H1 (cell line): ENCODE results near the gene CAMTA1. TPM values are rescaled to one million over a fixed set of nuclear protein-coding genes. Genes with fewer than 3 reads are reported as not detected.

Experiments used
- CTCF ChIA-PET: fragments of 300-600 bp; sonication (Branson Sonifier 250); formaldehyde crosslinking; loops from one replicate; lab custom pipeline; 2021; ENCODE audit not compliant: partially characterized antibody; lab: Charles Lee
- POLR2A ChIA-PET: fragments of 300-600 bp; sonication (Branson Sonifier 250); formaldehyde crosslinking; loops from one replicate; lab custom pipeline; 2021; ENCODE audit warnings: inconsistent platforms; ENCODE audit not compliant: partially characterized antibody; lab: Charles Lee
- DNase-seq, 2 experiments: peaks; one replicate each; pipeline versions ENCODE4 v3.0.0 to v3.0.0-alpha.2; 2010 to 2022; ENCODE audit warnings: low spot score in 2 of 2, low read depth in 1 of 2, mixed read lengths in 1 of 2
- FAIRE-seq: peaks from 2 replicates; lab custom pipeline; 2011; peaks lifted over from hg19 to GRCh38; lab: Jason Lieb, UNC
- H2AFZ ChIP-seq: 2 replicates; pipeline ENCODE4 v1.8.1; 2012; ENCODE audit warnings: low read length, inconsistent platforms
- H2AK5ac ChIP-seq: 2 replicates; pipeline ENCODE4 v1.6.1; 2013; ENCODE audit warnings: low read depth, low read length
- H2BK120ac ChIP-seq: replicated peaks from 2 replicates; pipeline ENCODE3; 2013; ENCODE audit warnings: low read depth, low read length, inconsistent platforms
- H2BK12ac ChIP-seq: 2 replicates; pipeline ENCODE4 v1.6.1; 2013; ENCODE audit warnings: low read depth, low read length
- H2BK15ac ChIP-seq: 2 replicates; pipeline ENCODE4 v1.6.1; 2013; ENCODE audit warnings: low read length
- H2BK20ac ChIP-seq: 2 replicates; pipeline ENCODE4 v1.6.1; 2013; ENCODE audit warnings: low read length
- H2BK5ac ChIP-seq: 2 replicates; pipeline ENCODE4 v1.6.1; 2013; ENCODE audit warnings: low read depth, low read length
- H3K14ac ChIP-seq: 2 replicates; pipeline ENCODE4 v1.6.1; 2013; ENCODE audit warnings: inconsistent platforms; ENCODE audit not compliant: insufficient read length
- H3K18ac ChIP-seq: 2 replicates; pipeline ENCODE4 v1.6.1; 2013; ENCODE audit warnings: low read length; ENCODE audit errors: extremely low read depth
- H3K23ac ChIP-seq: 2 replicates; pipeline ENCODE4 v1.6.1; 2013; ENCODE audit warnings: inconsistent platforms; ENCODE audit not compliant: insufficient read length
- H3K23me2 ChIP-seq: 2 replicates; pipeline ENCODE4 v1.6.1; 2013; ENCODE audit warnings: low read depth, low read length
- H3K27ac ChIP-seq: 2 replicates; pipeline ENCODE4 v1.6.1; 2011; ENCODE audit warnings: low read depth, low read length, inconsistent platforms
- H3K27me3 ChIP-seq, 4 experiments: replicated peaks in 1 of 4; 1 replicate in 1 of 4; 2 replicates in 3 of 4; pipeline versions ENCODE4 v1.6.1 to v1.8.1; 2011 to 2013; ENCODE audit warnings: low read length in 3 of 4, mild to moderate bottlenecking in 3 of 4, inconsistent platforms in 2 of 4, mixed read lengths in 2 of 4, moderate library complexity in 1 of 4; ENCODE audit not compliant: control insufficient read depth in 3 of 4, insufficient read depth in 3 of 4; ENCODE audit errors: extremely low read depth in 1 of 4
- H3K36me3 ChIP-seq, 4 experiments: 2 replicates each; pipeline versions ENCODE4 v1.6.1 to v1.8.1; 2011 to 2013; ENCODE audit warnings: mild to moderate bottlenecking in 4 of 4, low read length in 3 of 4, moderate library complexity in 2 of 4, control low read depth in 1 of 4, inconsistent platforms in 1 of 4; ENCODE audit not compliant: insufficient read depth in 4 of 4, control insufficient read depth in 2 of 4
- H3K4ac ChIP-seq: replicated peaks from 2 replicates; pipeline ENCODE3; 2013; ENCODE audit warnings: low read length, low read depth, mixed read lengths, inconsistent platforms; ENCODE audit not compliant: insufficient read length
- H3K4me1 ChIP-seq, 4 experiments: replicated peaks in 1 of 4; 1 replicate in 1 of 4; 2 replicates in 3 of 4; pipeline versions ENCODE4 v1.6.1 to v1.8.1; 2011 to 2013; ENCODE audit warnings: low read length in 3 of 4, inconsistent platforms in 2 of 4, mixed read lengths in 1 of 4; ENCODE audit not compliant: insufficient read depth in 4 of 4, control insufficient read depth in 3 of 4
- H3K4me2 ChIP-seq, 2 experiments: 2 replicates each; pipeline versions ENCODE4 v1.6.1 to v1.8.1; 2011 to 2013; ENCODE audit warnings: low read depth in 2 of 2, low read length in 2 of 2, control low read depth in 1 of 2, inconsistent platforms in 1 of 2, mild to moderate bottlenecking in 1 of 2; ENCODE audit not compliant: insufficient read depth in 1 of 2
- H3K4me3 ChIP-seq, 4 experiments: fragments of 200-600, 300-600 bp in 1 of 4; sonication (generic), shearing (Covaris generic), sonication (Bioruptor Twin) in 1 of 4; 2 replicates each; pipeline versions ENCODE4 v1.5.1 to v1.8.1; 2011 to 2016; ENCODE audit warnings: low read length in 4 of 4, low read depth in 3 of 4, control low read depth in 2 of 4, inconsistent platforms in 2 of 4, mild to moderate bottlenecking in 2 of 4, mixed read lengths in 1 of 4, moderate library complexity in 1 of 4; ENCODE audit not compliant: insufficient read depth in 2 of 4; ENCODE audit errors: extremely low read depth in 1 of 4
- H3K56ac ChIP-seq: replicated peaks from 2 replicates; pipeline ENCODE3; 2013; ENCODE audit warnings: low read depth, mild to moderate bottlenecking, mixed read lengths, low read length, inconsistent platforms; ENCODE audit not compliant: insufficient read length
- H3K79me1 ChIP-seq: 2 replicates; pipeline ENCODE4 v1.6.1; 2013; ENCODE audit warnings: low read depth, low read length, control low read depth
- H3K79me2 ChIP-seq, 2 experiments: 2 replicates each; pipeline versions ENCODE4 v1.6.1 to v1.8.1; 2012 to 2013; ENCODE audit warnings: low read length in 2 of 2, mild to moderate bottlenecking in 2 of 2, inconsistent platforms in 1 of 2; ENCODE audit not compliant: insufficient read depth in 2 of 2, control insufficient read depth in 1 of 2
- H3K9ac ChIP-seq, 4 experiments: replicated peaks in 1 of 4; 1 replicate in 1 of 4; 2 replicates in 3 of 4; pipeline versions ENCODE4 v1.6.1 to v1.8.1; 2011 to 2013; ENCODE audit warnings: low read depth in 3 of 4, low read length in 3 of 4, control low read depth in 2 of 4, mild to moderate bottlenecking in 2 of 4, moderate library complexity in 2 of 4, inconsistent platforms in 1 of 4; ENCODE audit errors: extremely low read depth in 1 of 4
- H3K9me3 ChIP-seq, 2 experiments: 2 replicates each; pipeline versions ENCODE4 v1.6.1 to v1.8.1; 2012 to 2013; ENCODE audit warnings: mild to moderate bottlenecking in 2 of 2, moderate library complexity in 2 of 2, control low read depth in 1 of 2, inconsistent platforms in 1 of 2, low read depth in 1 of 2, low read length in 1 of 2, mixed read lengths in 1 of 2; ENCODE audit not compliant: insufficient read depth in 2 of 2
- H4K20me1 ChIP-seq, 2 experiments: replicated peaks in 1 of 2; 2 replicates each; pipeline versions ENCODE3 to v1.8.1; 2011 to 2013; ENCODE audit warnings: inconsistent platforms in 2 of 2, low read length in 2 of 2, mild to moderate bottlenecking in 1 of 2; ENCODE audit not compliant: insufficient read depth in 2 of 2, control insufficient read depth in 1 of 2
- H4K5ac ChIP-seq: 2 replicates; pipeline ENCODE4 v1.6.1; 2013; ENCODE audit warnings: low read length, low read depth, mixed read lengths, inconsistent platforms; ENCODE audit not compliant: insufficient read length
- H4K8ac ChIP-seq: 2 replicates; pipeline ENCODE4 v1.8.0; 2013; ENCODE audit warnings: mild to moderate bottlenecking, moderate library complexity, low read length, inconsistent platforms; ENCODE audit not compliant: insufficient read depth; ENCODE audit errors: extremely low read depth
- H4K91ac ChIP-seq: replicated peaks from 2 replicates; pipeline ENCODE3; 2013; ENCODE audit warnings: low read length, mixed read lengths, inconsistent platforms; ENCODE audit not compliant: insufficient read length
- BACH1 ChIP-seq: IDR thresholded peaks from 2 replicates; pipeline ENCODE4 v1.6.1; 2012; ENCODE audit warnings: low read length, improper control_type of control experiment
- CHD2 ChIP-seq: IDR thresholded peaks from 2 replicates; pipeline ENCODE4 v1.6.1; 2012; ENCODE audit warnings: low read length, improper control_type of control experiment
- E2F6 ChIP-seq: IDR thresholded peaks from 2 replicates; pipeline ENCODE4 v1.6.1; 2012; ENCODE audit warnings: inconsistent platforms
- EZH2 ChIP-seq: fragments of 200-600 bp; sonication (generic); IDR thresholded peaks from 2 replicates; pipeline ENCODE4 v1.7.1; 2012; ENCODE audit warnings: low read depth, mild to moderate bottlenecking, moderate library complexity, low read length, inconsistent platforms; ENCODE audit not compliant: severe bottlenecking
- KDM1A ChIP-seq: fragments of 200-600, 300-600 bp; sonication (generic); IDR thresholded peaks from 2 replicates; pipeline ENCODE4 v1.7.1; 2016; ENCODE audit warnings: mild to moderate bottlenecking, low read length, borderline replicate concordance
- MAFK ChIP-seq: IDR thresholded peaks from 2 replicates; pipeline ENCODE4 v1.6.1; 2012; ENCODE audit warnings: low read depth, mild to moderate bottlenecking, improper control_type of control experiment, low read length
- POLR2A ChIP-seq, 2 experiments: IDR thresholded peaks; 1 replicate in 1 of 2; 2 replicates in 1 of 2; pipeline ENCODE4 v1.6.1; 2011; ENCODE audit warnings: low read depth in 2 of 2, low read length in 2 of 2, mild to moderate bottlenecking in 2 of 2; ENCODE audit errors: control extremely low read depth in 1 of 2
- RAD21 ChIP-seq, 2 experiments: IDR thresholded peaks in 1 of 2; conservative IDR thresholded peaks in 1 of 2; 2 replicates each; pipeline ENCODE4 v1.6.1; 2011; ENCODE audit warnings: low read depth in 2 of 2, low read length in 2 of 2, improper control_type of control experiment in 1 of 2, inconsistent platforms in 1 of 2, mild to moderate bottlenecking in 1 of 2, moderate library complexity in 1 of 2
- TAF7 ChIP-seq: optimal IDR thresholded peaks from 2 replicates; pipeline ENCODE3; 2011; ENCODE audit warnings: low read depth, mild to moderate bottlenecking, inconsistent platforms, low read length, moderate library complexity, borderline replicate concordance
- TEAD4 ChIP-seq: IDR thresholded peaks from 2 replicates; pipeline ENCODE4 v1.6.1; 2012; ENCODE audit warnings: low read depth, low read length, inconsistent platforms, mixed read lengths
- WGBS, 2 experiments: shearing (Covaris generic) in 1 of 2; methylation state at CpG; one replicate each; pipeline versions ENCODE4 v1.1.6 to v1.1.7; 2013 to 2015; ENCODE audit warnings: low lambda C conversion rate in 2 of 2, mixed read lengths in 2 of 2, inconsistent platforms in 1 of 2, low coverage in 1 of 2, missing lambda C conversion rate in 1 of 2; ENCODE audit not compliant: insufficient replicate concordance in 2 of 2, insufficient coverage in 1 of 2, insufficient read length in 1 of 2; ENCODE audit errors: extremely low coverage in 1 of 2, missing lambda C conversion rate in 1 of 2; 5-methylcytosine and 5-hydroxymethylcytosine counted together
- polyA plus RNA-seq, 7 experiments: library from polyadenylated mRNA; depleted of rRNA in 3 of 7; stranded (reverse) in 5 of 7; unstranded in 2 of 7; fragments of >200 nt in 5 of 7; fragments of 200-250 nt in 2 of 7; gene quantifications; 1 replicate in 5 of 7; 2 replicates in 1 of 7; 4 replicates in 1 of 7; pipeline versions ENCODE4 v1.2.1 to v1.2.3, GENCODE V29; 2011 to 2013; ENCODE audit warnings: missing spikeins in 2 of 7, mixed read lengths in 2 of 7
- total RNA-seq: library from RNA; stranded (reverse); fragmentation: NEBNext Ultra II Directional; extraction: Animal tissue kit (Norgen Biotek cat#: 25700); gene quantifications from 2 replicates; pipeline ENCODE4 v1.2.1, GENCODE V29; 2021

Gene CAMTA1
- total and polyA plus RNA-seq, 2 of the 8 experiments (the other 6 are each of a cell fraction or from before 2014, with no cell fraction given): 65.0 to 119 TPM

DNA sequence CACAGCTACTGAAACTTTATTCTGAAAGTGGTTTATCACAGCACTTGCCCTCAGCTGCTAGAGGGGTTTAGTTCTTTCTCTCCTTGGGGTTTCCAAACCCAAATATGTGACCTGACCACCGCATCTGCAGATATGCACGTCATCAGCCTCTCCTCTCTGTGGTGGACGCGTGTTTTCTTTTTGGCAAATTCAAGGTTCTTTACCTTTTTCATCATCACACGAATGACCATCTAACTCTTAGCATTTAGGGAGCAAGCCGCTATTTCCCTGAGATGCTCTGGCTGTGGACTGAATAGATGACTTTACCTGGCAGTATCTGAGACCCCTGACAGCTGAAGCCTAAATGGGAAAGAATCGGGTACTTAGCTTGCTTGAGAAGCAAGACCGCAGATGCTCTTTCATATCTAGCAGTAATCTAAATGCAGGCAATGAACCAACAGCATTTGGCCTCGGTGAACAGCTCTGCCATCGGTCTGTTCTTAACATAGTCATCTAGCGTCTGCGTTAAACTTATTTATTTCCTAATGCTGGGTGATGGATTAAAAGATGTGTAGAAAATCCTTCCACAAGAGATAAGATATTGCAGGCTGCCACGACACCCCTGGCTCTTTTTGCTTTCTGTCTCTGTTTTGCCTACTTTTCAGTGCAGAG is 463.4 kb downstream of the CAMTA1 start:
- H3K4me1 ChIP-seq: no peaks in the 10 kb centered on the region; a peak in 3 of 7 replicates
- 90% methylated on average over 13 of the region's 13 CpGs; no CpG with 5 or more reads in 1 of the 2 experiments for WGBS, 2 experiments
- H3K23me2 ChIP-seq: no peaks in the 10 kb centered on the region
- no peak overlapping the region for H3K4ac ChIP-seq
- H4K20me1 ChIP-seq: no peaks in the 10 kb centered on the region
- no peak overlapping the region for H3K18ac ChIP-seq
- no peak overlapping the region for H3K23ac ChIP-seq
- H3K79me2 ChIP-seq: no peaks in the 10 kb centered on the region
- CTCF ChIA-PET: interaction anchor here (1.3 kb wide), 1 partner anchor 234 kb away, joined by 3 read pairs; no protein-coding TSS in a partner anchor
- no peak overlapping the region for H3K9ac ChIP-seq
- H4K91ac ChIP-seq: no peak overlapping the region
- 0 out of 2 replicates have a peak overlapping the region, but pooled peaks have one; percentile 28 for H2BK12ac ChIP-seq
- no peak overlapping the region for H2AK5ac ChIP-seq
- no peak overlapping the region for H2BK120ac ChIP-seq
- DNase-seq: no peak
- POLR2A ChIA-PET: no interaction called here
- H3K9me3 ChIP-seq: no peaks in the 10 kb centered on the region
- no peak overlapping the region for H3K4me2 ChIP-seq
- H2BK15ac ChIP-seq: no peak overlapping the region
- no peak overlapping the region for H3K4me3 ChIP-seq
- no peak for FAIRE-seq
- H3K36me3 ChIP-seq: no peaks in the 10 kb centered on the region
- H4K5ac ChIP-seq: no peak overlapping the region
- 0 out of 2 replicates have a peak overlapping the region, but pooled peaks have one; percentile 18 for H2BK20ac ChIP-seq
- no peak overlapping the region for H2BK5ac ChIP-seq
- H3K27ac ChIP-seq: no peak overlapping the region
- no peak overlapping the region for H3K14ac ChIP-seq
- no peaks in the 10 kb centered on the region for H3K27me3 ChIP-seq
- H4K8ac ChIP-seq: no peak overlapping the region
- H2AFZ ChIP-seq: no peak overlapping the region
- H3K56ac ChIP-seq: no peak overlapping the region
- H3K79me1 ChIP-seq: no peaks in the 10 kb centered on the region
- TF ChIP-seq CHD2: no peak
- no peak for TF ChIP-seq POLR2A (IDR thresholded peaks at IDR 0.05; ENCODE audit: control extremely low read depth in 1 of 2, low read depth in 2 of 2, low read length in 2 of 2)
- no peak for TF ChIP-seq EZH2
- no peak for TF ChIP-seq BACH1
- no peak for TF ChIP-seq E2F6
- no peak for TF ChIP-seq TEAD4
- TF ChIP-seq MAFK: no peak
- no peak for TF ChIP-seq RAD21 (IDR thresholded peaks at IDR 0.05 in 1 of 2, conservative IDR thresholded peaks at IDR 0.05 in 1 of 2; ENCODE audit: low read depth in 2 of 2, low read length in 2 of 2)
- TF ChIP-seq KDM1A: no peak
- no peak for TF ChIP-seq TAF7
